RWPE1 (cell line): ENCODE data around the gene AGBL1.

ENCODE experiments used
- CTCF ChIA-PET: fragments of 350-600 bp; sonication (Branson Sonifier 250); formaldehyde crosslinking; extraction: SDS; loops from one replicate; lab custom pipeline; 2021; lab: Yijun Ruan, JAX
- POLR2A ChIA-PET: fragments of 400-600 bp; formaldehyde crosslinking; extraction: SDS; loops from one replicate; lab custom pipeline; 2020; ENCODE audit warnings: antibody characterized with exemption; ENCODE audit not compliant: low non-redundant PET; lab: Yijun Ruan, JAX
- DNase-seq: peaks from one replicate; pipeline ENCODE4 v3.0.0; 2012; ENCODE audit warnings: low spot score
- H3K27ac ChIP-seq: fragments of 450-650 bp; 2 replicates; pipeline ENCODE4 v1.5.1; 2017
- TF ChIP-seq, protein P1 (sequence below): fragments of 450-650 bp; conservative IDR thresholded peaks from 2 replicates; pipeline ENCODE4 v1.5.1; 2017; ENCODE audit warnings: low read depth, mild to moderate bottlenecking

Gene AGBL1

DNA sequence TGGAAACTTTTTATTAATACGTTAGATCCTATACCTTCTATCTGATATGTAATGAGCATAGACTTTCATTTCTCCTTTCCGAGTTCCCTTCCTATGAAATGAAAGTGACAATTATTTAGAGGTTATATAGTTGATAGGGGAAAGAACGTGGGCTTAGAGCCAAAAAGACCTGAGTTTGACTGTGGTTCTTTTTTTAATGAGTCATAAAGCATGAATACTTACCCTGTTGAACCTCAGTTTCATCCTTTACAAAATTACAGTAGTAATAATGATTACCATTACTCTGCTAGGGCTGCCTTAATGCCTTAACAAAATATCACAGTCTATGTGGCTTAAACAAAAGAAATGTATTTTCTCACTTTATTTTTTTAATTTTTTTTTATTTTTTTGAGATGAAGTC lies 75.9 kb downstream of the AGBL1 start:
- TF ChIP-seq, protein P1, sequence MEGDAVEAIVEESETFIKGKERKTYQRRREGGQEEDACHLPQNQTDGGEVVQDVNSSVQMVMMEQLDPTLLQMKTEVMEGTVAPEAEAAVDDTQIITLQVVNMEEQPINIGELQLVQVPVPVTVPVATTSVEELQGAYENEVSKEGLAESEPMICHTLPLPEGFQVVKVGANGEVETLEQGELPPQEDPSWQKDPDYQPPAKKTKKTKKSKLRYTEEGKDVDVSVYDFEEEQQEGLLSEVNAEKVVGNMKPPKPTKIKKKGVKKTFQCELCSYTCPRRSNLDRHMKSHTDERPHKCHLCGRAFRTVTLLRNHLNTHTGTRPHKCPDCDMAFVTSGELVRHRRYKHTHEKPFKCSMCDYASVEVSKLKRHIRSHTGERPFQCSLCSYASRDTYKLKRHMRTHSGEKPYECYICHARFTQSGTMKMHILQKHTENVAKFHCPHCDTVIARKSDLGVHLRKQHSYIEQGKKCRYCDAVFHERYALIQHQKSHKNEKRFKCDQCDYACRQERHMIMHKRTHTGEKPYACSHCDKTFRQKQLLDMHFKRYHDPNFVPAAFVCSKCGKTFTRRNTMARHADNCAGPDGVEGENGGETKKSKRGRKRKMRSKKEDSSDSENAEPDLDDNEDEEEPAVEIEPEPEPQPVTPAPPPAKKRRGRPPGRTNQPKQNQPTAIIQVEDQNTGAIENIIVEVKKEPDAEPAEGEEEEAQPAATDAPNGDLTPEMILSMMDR, result no peak
- H3K27ac ChIP-seq, result no peak overlapping the region
- POLR2A ChIA-PET, result no interaction called here
- CTCF ChIA-PET, result interaction anchor here (0.7 kb wide), 1 partner anchor 283 kb away, joined by 3 read pairs; no protein-coding TSS in a partner anchor
- no peak for DNase-seq

DNA sequence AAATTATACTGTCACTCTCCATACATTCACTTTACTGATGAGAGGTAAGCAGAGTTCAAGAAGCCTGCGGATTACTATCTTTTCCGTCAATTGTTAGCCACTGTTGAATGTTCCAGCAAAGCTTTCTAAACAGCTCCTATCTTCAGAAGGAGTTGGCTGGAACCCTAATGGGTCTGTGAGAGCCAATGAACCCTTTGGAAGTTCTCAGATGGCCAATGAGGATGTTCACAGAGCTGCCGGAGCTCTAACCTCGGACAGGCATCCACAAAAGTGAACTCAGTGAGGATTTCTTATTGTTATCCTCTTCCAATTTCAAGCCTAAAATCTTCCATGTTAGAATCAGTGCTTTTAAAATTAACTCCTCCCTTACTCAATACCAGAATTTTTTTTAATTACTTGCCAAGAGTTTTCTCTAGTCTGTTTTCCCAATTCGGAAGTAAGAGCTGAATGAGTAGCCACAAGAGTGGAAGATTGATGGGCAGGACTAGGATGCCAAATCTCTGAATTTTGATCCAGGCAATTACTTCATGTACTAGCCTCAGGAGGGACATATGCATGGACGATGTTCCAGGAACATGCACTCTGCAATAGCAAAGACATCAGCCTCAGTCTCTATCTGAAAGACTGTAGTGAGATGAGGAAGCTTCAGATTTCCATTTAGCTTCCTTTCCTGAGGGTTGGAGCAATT lies 78.1 kb downstream of the AGBL1 start:
- POLR2A ChIA-PET, result no interaction called here
- CTCF ChIA-PET, result no interaction called here
- no peak overlapping the region for H3K27ac ChIP-seq
- no peak for DNase-seq
- TF ChIP-seq, protein P1, result no peak

DNA sequence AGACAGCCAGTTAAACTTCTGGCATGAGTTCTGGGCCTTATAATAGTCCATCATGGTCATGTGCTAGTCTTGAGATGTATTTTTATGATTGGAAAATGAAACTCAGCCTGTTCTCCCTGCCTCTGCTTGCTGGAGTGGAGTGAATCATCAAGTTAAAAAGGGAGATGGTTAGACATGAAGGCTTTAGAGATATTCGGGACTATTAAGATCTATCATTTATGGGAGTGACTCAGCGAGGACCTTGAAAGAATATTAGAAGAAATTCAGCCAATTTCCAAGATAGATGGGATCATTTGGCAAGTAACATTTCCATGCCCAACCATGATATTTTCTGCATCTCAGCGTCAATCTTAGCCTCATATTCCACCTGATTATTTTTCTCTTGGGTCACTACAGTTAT lies 79.8 kb downstream of the AGBL1 start:
- ChIA-PET CTCF (no interaction called here), POLR2A (no interaction called here)
- TF ChIP-seq, protein P1, result no peak
- H3K27ac ChIP-seq, result no peak overlapping the region
- no peak for DNase-seq

DNA sequence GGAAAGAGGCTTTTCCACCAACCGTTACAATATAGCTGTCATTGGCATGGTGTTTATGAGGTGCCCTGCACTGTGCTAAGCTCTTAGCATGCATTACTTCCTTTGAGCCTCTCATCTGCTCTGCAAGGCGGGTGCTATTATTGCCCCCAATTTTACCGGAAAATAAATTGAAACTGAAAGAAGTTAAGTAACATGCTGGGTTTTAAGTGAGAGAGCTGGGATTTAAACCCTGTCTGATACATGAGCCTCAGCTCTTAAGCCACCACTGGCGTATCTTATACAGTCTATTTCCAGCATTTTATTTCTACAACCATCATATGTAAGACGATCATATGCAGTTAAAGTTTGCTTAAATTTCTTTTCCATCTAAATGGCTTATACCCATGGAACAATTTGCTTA lies 81.6 kb downstream of the AGBL1 start:
- CTCF ChIA-PET, result interaction anchor here (0.6 kb wide), 1 partner anchor 302 kb away, joined by 3 read pairs; no protein-coding TSS in a partner anchor
- POLR2A ChIA-PET, result no interaction called here
- H3K27ac ChIP-seq, result no peak overlapping the region
- TF ChIP-seq, protein P1, result no peak
- DNase-seq, result no peak

DNA sequence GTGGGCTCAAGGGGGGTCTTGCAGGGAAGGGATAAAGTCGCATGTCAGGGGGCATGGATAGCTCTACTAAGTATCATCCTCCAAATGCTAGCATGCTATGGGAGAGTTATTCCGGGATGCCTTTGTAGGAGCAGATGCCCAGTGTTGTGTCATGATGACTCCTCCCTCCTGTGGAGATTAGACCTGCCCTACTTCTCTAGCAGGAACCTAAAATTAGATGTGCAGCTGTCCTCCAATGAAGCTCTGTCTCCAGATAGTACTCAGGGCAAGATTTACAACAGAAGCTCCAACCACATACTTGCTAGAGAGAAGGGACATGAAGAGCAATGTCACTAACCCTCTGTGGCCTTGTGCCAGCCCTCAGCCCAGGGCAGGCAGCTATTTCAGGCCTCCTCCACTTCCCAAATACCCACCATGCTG lies 82.5 kb downstream of the AGBL1 start:
- CTCF ChIA-PET, result interaction anchor here (0.6 kb wide), 1 partner anchor 56 kb away, joined by 4 read pairs; no protein-coding TSS in a partner anchor
- H3K27ac ChIP-seq, result no peak overlapping the region
- TF ChIP-seq, protein P1, result no peak
- no peak for DNase-seq
- POLR2A ChIA-PET, result no interaction called here

DNA sequence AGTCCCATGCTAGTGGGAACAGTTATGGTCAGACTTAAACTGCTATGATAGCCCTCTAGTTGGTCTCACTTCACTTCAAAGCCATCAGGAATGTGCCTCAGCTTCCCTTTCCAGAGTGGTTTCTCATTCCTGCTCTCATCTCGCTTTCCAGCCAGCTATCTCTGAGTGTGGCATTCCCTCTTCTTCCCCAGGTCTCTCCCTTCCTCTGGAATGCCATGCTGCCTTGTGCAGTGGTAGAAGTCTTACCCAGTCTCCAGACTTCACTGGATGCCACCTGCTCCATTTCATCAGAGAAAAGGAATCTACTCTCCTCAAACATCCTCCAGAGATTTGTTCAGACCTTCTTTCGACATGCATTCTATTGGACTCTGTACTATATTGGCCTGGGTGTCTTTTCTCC lies 83.0 kb downstream of the AGBL1 start:
- ChIA-PET POLR2A (no interaction called here), CTCF (no interaction called here)
- no peak overlapping the region for H3K27ac ChIP-seq
- DNase-seq, result no peak
- TF ChIP-seq, protein P1, result no peak
